GM23338 (cell line): Measurements from ENCODE around the gene TFAP2B.
A peak's percentile ranks its signal among the peaks of the same experiment; 100 is the strongest.

Experiments
- CREB1 ChIP-seq: fragments of 250-450 bp; sonication (Bioruptor Pico); IDR thresholded peaks from 2 replicates; pipeline ENCODE4 v1.5.0; 2020; ENCODE audit warnings: low read depth, mild to moderate bottlenecking, moderate library complexity
- EZH2 ChIP-seq: fragments of 200-600 bp; sonication (generic); IDR thresholded peaks from one replicate; pipeline ENCODE4 v1.8.0; 2017; ENCODE audit warnings: antibody characterized with exemption, mild to moderate bottlenecking, low read depth; ENCODE audit not compliant: unreplicated experiment
- EZH2phosphoT487 ChIP-seq: fragments of 200-600 bp; sonication (generic); IDR thresholded peaks from one replicate; pipeline ENCODE4 v1.8.1; 2018; ENCODE audit warnings: antibody characterized with exemption; ENCODE audit not compliant: unreplicated experiment
- ZNF114 ChIP-seq: fragments of 250-450 bp; sonication (Bioruptor Pico); IDR thresholded peaks from 2 replicates; pipeline ENCODE4 v1.5.0; 2020; ENCODE audit warnings: mild to moderate bottlenecking, moderate library complexity
- TF ChIP-seq, protein P1 (sequence below), 2 experiments: fragments of 200-600 bp in 1 of 2; sonication (generic) in 1 of 2; conservative IDR thresholded peaks; 2 replicates each; pipeline versions ENCODE4 v1.5.1 to v1.6.1; 2016 to 2017; ENCODE audit warnings: antibody characterized with exemption in 2 of 2, low read depth in 2 of 2, mild to moderate bottlenecking in 2 of 2, moderate library complexity in 1 of 2
- TF ChIP-seq, protein P2 (sequence below): IDR thresholded peaks from one replicate; pipeline ENCODE4 v1.6.1; 2018; ENCODE audit warnings: antibody characterized with exemption; ENCODE audit not compliant: unreplicated experiment
- TF ChIP-seq, protein P3 (sequence below): IDR thresholded peaks from 2 replicates; pipeline ENCODE4 v1.6.1; 2016; ENCODE audit warnings: antibody characterized with exemption

DNA sequence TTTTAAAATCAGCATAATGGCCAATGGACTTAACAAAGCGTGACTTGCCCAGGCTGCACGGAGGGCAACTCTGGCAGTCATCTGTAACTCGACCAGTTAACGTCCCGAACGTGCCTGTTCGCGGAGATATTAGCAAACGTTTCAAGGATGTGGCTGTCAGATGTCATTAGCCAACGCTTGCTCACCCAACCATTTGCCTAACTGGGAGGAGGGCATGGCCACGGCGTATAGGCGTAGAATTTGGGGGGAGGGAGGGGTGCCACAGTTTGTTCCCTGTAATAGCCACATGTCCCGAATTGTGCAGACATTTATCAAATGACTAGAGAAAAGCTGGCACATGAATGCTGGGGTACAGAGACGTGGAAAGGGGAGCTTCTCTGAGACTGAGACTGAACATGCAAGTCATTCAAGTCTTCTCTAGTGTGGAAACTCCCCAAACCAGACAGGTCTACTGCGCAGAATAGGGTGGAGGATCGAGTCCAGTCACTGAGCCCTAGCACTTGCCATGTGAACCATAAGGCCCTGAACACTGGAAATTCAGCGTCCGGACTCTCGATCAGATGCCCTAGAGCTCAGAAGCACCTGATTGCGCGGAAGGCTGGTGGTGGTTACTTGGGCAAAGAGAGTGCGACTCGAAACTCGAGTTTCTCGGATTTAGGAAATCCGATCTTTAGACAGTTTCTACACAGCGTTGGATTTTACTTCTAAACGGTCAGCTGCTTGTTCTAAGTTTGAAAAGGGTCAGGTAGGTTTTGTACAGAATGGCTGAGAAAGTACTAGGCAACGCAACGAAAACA, 32.6 kb downstream of the TFAP2B start:
- TF ChIP-seq, protein P1, sequence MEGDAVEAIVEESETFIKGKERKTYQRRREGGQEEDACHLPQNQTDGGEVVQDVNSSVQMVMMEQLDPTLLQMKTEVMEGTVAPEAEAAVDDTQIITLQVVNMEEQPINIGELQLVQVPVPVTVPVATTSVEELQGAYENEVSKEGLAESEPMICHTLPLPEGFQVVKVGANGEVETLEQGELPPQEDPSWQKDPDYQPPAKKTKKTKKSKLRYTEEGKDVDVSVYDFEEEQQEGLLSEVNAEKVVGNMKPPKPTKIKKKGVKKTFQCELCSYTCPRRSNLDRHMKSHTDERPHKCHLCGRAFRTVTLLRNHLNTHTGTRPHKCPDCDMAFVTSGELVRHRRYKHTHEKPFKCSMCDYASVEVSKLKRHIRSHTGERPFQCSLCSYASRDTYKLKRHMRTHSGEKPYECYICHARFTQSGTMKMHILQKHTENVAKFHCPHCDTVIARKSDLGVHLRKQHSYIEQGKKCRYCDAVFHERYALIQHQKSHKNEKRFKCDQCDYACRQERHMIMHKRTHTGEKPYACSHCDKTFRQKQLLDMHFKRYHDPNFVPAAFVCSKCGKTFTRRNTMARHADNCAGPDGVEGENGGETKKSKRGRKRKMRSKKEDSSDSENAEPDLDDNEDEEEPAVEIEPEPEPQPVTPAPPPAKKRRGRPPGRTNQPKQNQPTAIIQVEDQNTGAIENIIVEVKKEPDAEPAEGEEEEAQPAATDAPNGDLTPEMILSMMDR (conservative IDR thresholded peaks at IDR 0.05; ENCODE audit: low read depth in 2 of 2): no peak
- TF ChIP-seq CREB1: no peak
- TF ChIP-seq, protein P2, sequence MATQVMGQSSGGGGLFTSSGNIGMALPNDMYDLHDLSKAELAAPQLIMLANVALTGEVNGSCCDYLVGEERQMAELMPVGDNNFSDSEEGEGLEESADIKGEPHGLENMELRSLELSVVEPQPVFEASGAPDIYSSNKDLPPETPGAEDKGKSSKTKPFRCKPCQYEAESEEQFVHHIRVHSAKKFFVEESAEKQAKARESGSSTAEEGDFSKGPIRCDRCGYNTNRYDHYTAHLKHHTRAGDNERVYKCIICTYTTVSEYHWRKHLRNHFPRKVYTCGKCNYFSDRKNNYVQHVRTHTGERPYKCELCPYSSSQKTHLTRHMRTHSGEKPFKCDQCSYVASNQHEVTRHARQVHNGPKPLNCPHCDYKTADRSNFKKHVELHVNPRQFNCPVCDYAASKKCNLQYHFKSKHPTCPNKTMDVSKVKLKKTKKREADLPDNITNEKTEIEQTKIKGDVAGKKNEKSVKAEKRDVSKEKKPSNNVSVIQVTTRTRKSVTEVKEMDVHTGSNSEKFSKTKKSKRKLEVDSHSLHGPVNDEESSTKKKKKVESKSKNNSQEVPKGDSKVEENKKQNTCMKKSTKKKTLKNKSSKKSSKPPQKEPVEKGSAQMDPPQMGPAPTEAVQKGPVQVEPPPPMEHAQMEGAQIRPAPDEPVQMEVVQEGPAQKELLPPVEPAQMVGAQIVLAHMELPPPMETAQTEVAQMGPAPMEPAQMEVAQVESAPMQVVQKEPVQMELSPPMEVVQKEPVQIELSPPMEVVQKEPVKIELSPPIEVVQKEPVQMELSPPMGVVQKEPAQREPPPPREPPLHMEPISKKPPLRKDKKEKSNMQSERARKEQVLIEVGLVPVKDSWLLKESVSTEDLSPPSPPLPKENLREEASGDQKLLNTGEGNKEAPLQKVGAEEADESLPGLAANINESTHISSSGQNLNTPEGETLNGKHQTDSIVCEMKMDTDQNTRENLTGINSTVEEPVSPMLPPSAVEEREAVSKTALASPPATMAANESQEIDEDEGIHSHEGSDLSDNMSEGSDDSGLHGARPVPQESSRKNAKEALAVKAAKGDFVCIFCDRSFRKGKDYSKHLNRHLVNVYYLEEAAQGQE: no peak
- TF ChIP-seq, protein P3, sequence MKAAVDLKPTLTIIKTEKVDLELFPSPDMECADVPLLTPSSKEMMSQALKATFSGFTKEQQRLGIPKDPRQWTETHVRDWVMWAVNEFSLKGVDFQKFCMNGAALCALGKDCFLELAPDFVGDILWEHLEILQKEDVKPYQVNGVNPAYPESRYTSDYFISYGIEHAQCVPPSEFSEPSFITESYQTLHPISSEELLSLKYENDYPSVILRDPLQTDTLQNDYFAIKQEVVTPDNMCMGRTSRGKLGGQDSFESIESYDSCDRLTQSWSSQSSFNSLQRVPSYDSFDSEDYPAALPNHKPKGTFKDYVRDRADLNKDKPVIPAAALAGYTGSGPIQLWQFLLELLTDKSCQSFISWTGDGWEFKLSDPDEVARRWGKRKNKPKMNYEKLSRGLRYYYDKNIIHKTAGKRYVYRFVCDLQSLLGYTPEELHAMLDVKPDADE: no peak
- no peak for TF ChIP-seq EZH2phosphoT487
- no peak for TF ChIP-seq ZNF114 (CRISPR knock-in tag)
- peak; percentile 6 for TF ChIP-seq EZH2
